Measurements from ENCODE around the gene ATP9B.

DNA sequence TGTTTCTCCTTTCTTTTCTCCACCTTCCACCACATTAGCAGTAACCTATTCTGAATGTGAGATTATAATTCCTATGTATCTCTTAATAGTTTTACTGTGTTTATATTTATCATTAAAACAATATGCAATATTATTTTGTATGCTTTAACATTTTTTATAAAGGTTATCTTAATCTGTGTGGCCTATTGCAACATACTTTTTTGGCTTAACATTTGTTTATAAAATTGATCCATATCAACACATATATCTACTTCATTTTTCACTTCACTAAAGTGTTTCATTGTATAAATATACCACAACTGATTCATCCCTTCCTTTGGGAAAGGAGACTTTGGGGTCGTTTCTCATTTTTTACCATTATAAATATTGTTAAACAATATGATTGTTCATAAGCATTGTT, 48.6 kb downstream of the ATP9B start:
- TF ChIP-seq, protein P1, sequence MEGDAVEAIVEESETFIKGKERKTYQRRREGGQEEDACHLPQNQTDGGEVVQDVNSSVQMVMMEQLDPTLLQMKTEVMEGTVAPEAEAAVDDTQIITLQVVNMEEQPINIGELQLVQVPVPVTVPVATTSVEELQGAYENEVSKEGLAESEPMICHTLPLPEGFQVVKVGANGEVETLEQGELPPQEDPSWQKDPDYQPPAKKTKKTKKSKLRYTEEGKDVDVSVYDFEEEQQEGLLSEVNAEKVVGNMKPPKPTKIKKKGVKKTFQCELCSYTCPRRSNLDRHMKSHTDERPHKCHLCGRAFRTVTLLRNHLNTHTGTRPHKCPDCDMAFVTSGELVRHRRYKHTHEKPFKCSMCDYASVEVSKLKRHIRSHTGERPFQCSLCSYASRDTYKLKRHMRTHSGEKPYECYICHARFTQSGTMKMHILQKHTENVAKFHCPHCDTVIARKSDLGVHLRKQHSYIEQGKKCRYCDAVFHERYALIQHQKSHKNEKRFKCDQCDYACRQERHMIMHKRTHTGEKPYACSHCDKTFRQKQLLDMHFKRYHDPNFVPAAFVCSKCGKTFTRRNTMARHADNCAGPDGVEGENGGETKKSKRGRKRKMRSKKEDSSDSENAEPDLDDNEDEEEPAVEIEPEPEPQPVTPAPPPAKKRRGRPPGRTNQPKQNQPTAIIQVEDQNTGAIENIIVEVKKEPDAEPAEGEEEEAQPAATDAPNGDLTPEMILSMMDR (IDR thresholded peaks at IDR 0.05; ENCODE audit: low read depth, low read length, missing input control): no peak
- TF ChIP-seq GABPA (IDR thresholded peaks at IDR 0.05 in 1 of 2, conservative IDR thresholded peaks at IDR 0.05 in 1 of 2) (no peak), SP1 (IDR thresholded peaks at IDR 0.05) (no peak), YY1 (IDR thresholded peaks at IDR 0.05) (no peak), FOXA1 (IDR thresholded peaks at IDR 0.05) (no peak), JUND (IDR thresholded peaks at IDR 0.05) (no peak), RAD21 (IDR thresholded peaks at IDR 0.05) (no peak), NR2F2 (IDR thresholded peaks at IDR 0.05) (no peak), TAF1 (conservative IDR thresholded peaks at IDR 0.05) (no peak)
- TF ChIP-seq, protein P2, sequence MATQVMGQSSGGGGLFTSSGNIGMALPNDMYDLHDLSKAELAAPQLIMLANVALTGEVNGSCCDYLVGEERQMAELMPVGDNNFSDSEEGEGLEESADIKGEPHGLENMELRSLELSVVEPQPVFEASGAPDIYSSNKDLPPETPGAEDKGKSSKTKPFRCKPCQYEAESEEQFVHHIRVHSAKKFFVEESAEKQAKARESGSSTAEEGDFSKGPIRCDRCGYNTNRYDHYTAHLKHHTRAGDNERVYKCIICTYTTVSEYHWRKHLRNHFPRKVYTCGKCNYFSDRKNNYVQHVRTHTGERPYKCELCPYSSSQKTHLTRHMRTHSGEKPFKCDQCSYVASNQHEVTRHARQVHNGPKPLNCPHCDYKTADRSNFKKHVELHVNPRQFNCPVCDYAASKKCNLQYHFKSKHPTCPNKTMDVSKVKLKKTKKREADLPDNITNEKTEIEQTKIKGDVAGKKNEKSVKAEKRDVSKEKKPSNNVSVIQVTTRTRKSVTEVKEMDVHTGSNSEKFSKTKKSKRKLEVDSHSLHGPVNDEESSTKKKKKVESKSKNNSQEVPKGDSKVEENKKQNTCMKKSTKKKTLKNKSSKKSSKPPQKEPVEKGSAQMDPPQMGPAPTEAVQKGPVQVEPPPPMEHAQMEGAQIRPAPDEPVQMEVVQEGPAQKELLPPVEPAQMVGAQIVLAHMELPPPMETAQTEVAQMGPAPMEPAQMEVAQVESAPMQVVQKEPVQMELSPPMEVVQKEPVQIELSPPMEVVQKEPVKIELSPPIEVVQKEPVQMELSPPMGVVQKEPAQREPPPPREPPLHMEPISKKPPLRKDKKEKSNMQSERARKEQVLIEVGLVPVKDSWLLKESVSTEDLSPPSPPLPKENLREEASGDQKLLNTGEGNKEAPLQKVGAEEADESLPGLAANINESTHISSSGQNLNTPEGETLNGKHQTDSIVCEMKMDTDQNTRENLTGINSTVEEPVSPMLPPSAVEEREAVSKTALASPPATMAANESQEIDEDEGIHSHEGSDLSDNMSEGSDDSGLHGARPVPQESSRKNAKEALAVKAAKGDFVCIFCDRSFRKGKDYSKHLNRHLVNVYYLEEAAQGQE (IDR thresholded peaks at IDR 0.05): no peak

Measured in liver (tissue), 3 donors.